ENCODE data around the gene NLRP12. TPM values are rescaled to one million over a fixed set of nuclear protein-coding genes. Genes with fewer than 3 reads are reported as not detected.
"Not testable (repeated sequence)": the region's sequence is repeated elsewhere in the genome, so short reads cannot be mapped to it uniquely, and the experiment has no call there.

Gene NLRP12
- total and polyA plus RNA-seq, 7 donors, result 0.04 to 0.44 (median 0.17) TPM

- Histone ChIP-seq H3K36me3 (ENCODE audit: insufficient read depth in 1 of 2, low read depth in 1 of 2) (no peaks in the 10 kb centered on the region), H3K4me3 (no peak overlapping the region), H3K4me1 (no peaks in the 10 kb centered on the region), H3K9me3 (peaks cover 2% of the 10 kb centered on the region), H3K27ac (no peak overlapping the region), H3K27me3 (ENCODE audit: insufficient read depth in 3 of 3, low read length in 2 of 3) (no peaks in the 10 kb centered on the region)
- ATAC-seq (no peak), DNase-seq (no peak)
- intact Hi-C loops (cut with DNase I), result no loop called here
- TF ChIP-seq CTCF (IDR thresholded peaks at IDR 0.05), result no peak
- 50 to 58% (median 50%) methylated on average over 11 of the region's 11 CpGs for WGBS, 3 donors
Observed at GRCh38 chr19:53785196-53785889, 38.8 kb downstream of the NLRP12 start.

GRCh38 chr19:53782698-53783097 is 41.4 kb downstream of the NLRP12 start:
- H3K9me3 ChIP-seq, result peaks cover 2% of the 10 kb centered on the region
- no peak for ATAC-seq
- no peak for DNase-seq
- 68 to 79% (median 71%) methylated on average over 4 of the region's 4 CpGs for WGBS, 3 donors
- H3K27me3 ChIP-seq (ENCODE audit: insufficient read depth in 3 of 3, low read length in 2 of 3), result no peaks in the 10 kb centered on the region
- H3K36me3 ChIP-seq (ENCODE audit: insufficient read depth in 1 of 2, low read depth in 1 of 2), result no peaks in the 10 kb centered on the region
- H3K4me3 ChIP-seq, result no peak overlapping the region
- intact Hi-C loops (cut with DNase I), result no loop called here
- no peak overlapping the region for H3K27ac ChIP-seq
- no peaks in the 10 kb centered on the region for H3K4me1 ChIP-seq
- no peak for TF ChIP-seq CTCF (IDR thresholded peaks at IDR 0.05)

- 76 to 86% (median 82%) methylated on average over 8 of the region's 8 CpGs for WGBS, 3 donors
- H3K4me1 ChIP-seq; H3K4me3 ChIP-seq; H3K9me3 ChIP-seq; ATAC-seq; H3K27me3 ChIP-seq (ENCODE audit: insufficient read depth in 3 of 3, low read length in 2 of 3); H3K27ac ChIP-seq; DNase-seq; H3K36me3 ChIP-seq (ENCODE audit: insufficient read depth in 1 of 2, low read depth in 1 of 2); intact Hi-C loops (cut with DNase I): not testable (repeated sequence)
Observed at GRCh38 chr19:53781332-53781731, 42.8 kb downstream of the NLRP12 start.

GRCh38 chr19:53780506-53780905 is 43.6 kb downstream of the NLRP12 start:
- Histone ChIP-seq H3K4me1 (no peaks in the 10 kb centered on the region), H3K27ac (no peak overlapping the region), H3K9me3 (peaks cover 2% of the 10 kb centered on the region), H3K27me3 (ENCODE audit: insufficient read depth in 3 of 3, low read length in 2 of 3) (no peaks in the 10 kb centered on the region), H3K4me3 (no peak overlapping the region), H3K36me3 (ENCODE audit: insufficient read depth in 1 of 2, low read depth in 1 of 2) (no peaks in the 10 kb centered on the region)
- ATAC-seq, result no peak
- intact Hi-C loops (cut with DNase I), result no loop called here
- 63 to 73% (median 72%) methylated on average over 1 of the region's 1 CpG for WGBS, 3 donors
- no peak for TF ChIP-seq CTCF (IDR thresholded peaks at IDR 0.05)
- DNase-seq, result no peak

GRCh38 chr19:53775524-53775923 is 48.6 kb downstream of the NLRP12 start:
- no peak for TF ChIP-seq CTCF (IDR thresholded peaks at IDR 0.05)
- 73 to 78% (median 75%) methylated on average over 18 of the region's 18 CpGs for WGBS, 3 donors
- Histone ChIP-seq H3K4me1 (no peaks in the 10 kb centered on the region), H3K27ac (no peak overlapping the region), H3K4me3 (no peak overlapping the region), H3K36me3 (ENCODE audit: insufficient read depth in 1 of 2, low read depth in 1 of 2) (no peaks in the 10 kb centered on the region), H3K9me3 (no peaks in the 10 kb centered on the region), H3K27me3 (ENCODE audit: insufficient read depth in 3 of 3, low read length in 2 of 3) (no peaks in the 10 kb centered on the region)
- ATAC-seq (no peak), DNase-seq (no peak)
- intact Hi-C loops (cut with DNase I), result no loop called here

- DNase-seq; H3K4me1 ChIP-seq; H3K9me3 ChIP-seq; H3K27ac ChIP-seq; intact Hi-C loops (cut with DNase I); H3K36me3 ChIP-seq (ENCODE audit: insufficient read depth in 1 of 2, low read depth in 1 of 2); H3K27me3 ChIP-seq (ENCODE audit: insufficient read depth in 3 of 3, low read length in 2 of 3); H3K4me3 ChIP-seq; ATAC-seq: not testable (repeated sequence)
- 48 to 60% (median 56%) methylated on average over 6 to 7 of the region's 7 CpGs for WGBS, 3 donors
Observed at GRCh38 chr19:53774491-53774890, 49.6 kb downstream of the NLRP12 start.

Measured in psoas muscle (tissue), 8 donors.